SU-DHL-6 (cell line): ENCODE results near the gene CEP135.

Experiments used
- H2AFZ ChIP-seq: fragments of 200-600 bp; sonication (generic); 2 replicates; pipeline ENCODE4 v1.6.1; 2014; ENCODE audit warnings: low read depth, mild to moderate bottlenecking, moderate library complexity, mixed read lengths, antibody characterized with exemption, low read length; ENCODE audit not compliant: severe bottlenecking
- H3F3A ChIP-seq: fragments of 200-600 bp; shearing (Covaris generic); 2 replicates; pipeline ENCODE4 v1.6.0; 2016; ENCODE audit warnings: antibody characterized with exemption, mild to moderate bottlenecking; ENCODE audit not compliant: insufficient read depth
- H3K27ac ChIP-seq: fragments of 200-600 bp; sonication (generic); 2 replicates; pipeline ENCODE4 v1.5.1; 2016; ENCODE audit warnings: low read depth, mild to moderate bottlenecking, low read length, moderate library complexity, mixed read lengths
- H3K27me3 ChIP-seq: fragments of 200-600 bp; sonication (generic), shearing (Covaris generic); 2 replicates; pipeline ENCODE4 v1.6.0; 2014; ENCODE audit warnings: mild to moderate bottlenecking, low read length
- H3K36me3 ChIP-seq: fragments of 200-600 bp; sonication (generic); 2 replicates; pipeline ENCODE4 v1.6.1; 2014; ENCODE audit warnings: mild to moderate bottlenecking, low read length, mixed read lengths
- H3K4me2 ChIP-seq: fragments of 300-600, 200-600 bp; shearing (Covaris generic), sonication (generic); 2 replicates; pipeline ENCODE4 v1.6.0; 2014; ENCODE audit warnings: low read length, low read depth, mild to moderate bottlenecking; ENCODE audit not compliant: poor library complexity, severe bottlenecking
- H3K4me3 ChIP-seq: fragments of 200-600 bp; sonication (generic); 2 replicates; pipeline ENCODE4 v1.5.1; 2014; ENCODE audit warnings: antibody characterized with exemption, low read length, mild to moderate bottlenecking, mixed read lengths; ENCODE audit not compliant: insufficient read depth, poor library complexity, severe bottlenecking
- H3K79me2 ChIP-seq: fragments of 200-600 bp; sonication (generic); 2 replicates; pipeline ENCODE4 v1.6.1; 2014; ENCODE audit warnings: mild to moderate bottlenecking, low read length, moderate library complexity; ENCODE audit not compliant: insufficient read depth
- H3K9ac ChIP-seq: fragments of 200-600 bp; sonication (generic); 2 replicates; pipeline ENCODE4 v1.7.0; 2014; ENCODE audit warnings: mild to moderate bottlenecking, low read length
- H3K9me2 ChIP-seq: fragments of 200-600 bp; sonication (generic); replicated peaks from 2 replicates; pipeline ENCODE4 v1.6.1; 2014; ENCODE audit warnings: low read length; ENCODE audit not compliant: insufficient read depth
- H3K9me3 ChIP-seq: fragments of 200-600 bp; sonication (generic); 2 replicates; pipeline ENCODE4 v1.6.1; 2014; ENCODE audit warnings: low read length, mixed read lengths; ENCODE audit not compliant: insufficient read depth
- H4K20me1 ChIP-seq: fragments of 200-600 bp; sonication (generic); 2 replicates; pipeline ENCODE4 v1.6.1; 2014; ENCODE audit warnings: low read depth, mild to moderate bottlenecking, antibody characterized with exemption, low read length, moderate library complexity, mixed read lengths
- CTCF ChIP-seq: fragments of 200-600 bp; sonication (generic); IDR thresholded peaks from one replicate; pipeline ENCODE4 v1.5.1; 2017; ENCODE audit warnings: antibody characterized with exemption, mild to moderate bottlenecking, low read length, moderate library complexity; ENCODE audit not compliant: insufficient read depth, poor library complexity, severe bottlenecking
- EZH2phosphoT487 ChIP-seq: fragments of 200-600 bp; sonication (generic), shearing (Covaris generic); conservative IDR thresholded peaks from 2 replicates; pipeline ENCODE4 v1.6.1; 2018; ENCODE audit warnings: mild to moderate bottlenecking, antibody characterized with exemption, low read length, moderate library complexity, mixed read lengths

Gene CEP135

DNA sequence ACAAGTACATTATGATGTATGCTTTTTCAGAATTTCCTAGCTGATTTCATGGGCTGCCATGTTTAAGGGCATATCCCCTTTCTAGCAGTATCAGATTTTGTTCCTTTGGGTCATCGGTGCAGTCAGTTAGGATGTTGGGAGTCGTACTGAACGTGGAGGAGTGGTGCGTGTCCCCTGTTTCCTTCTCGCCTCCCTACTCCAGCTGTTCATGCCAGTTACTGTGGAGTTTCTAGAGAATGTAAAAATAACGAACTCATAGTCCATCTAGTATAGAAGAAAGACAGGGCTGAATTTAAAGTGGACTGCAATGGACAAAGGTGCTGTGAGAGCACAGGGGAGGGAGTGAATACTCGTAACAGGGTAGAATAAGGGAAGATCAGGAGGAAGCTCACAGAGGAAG is 111.3 kb downstream of the CEP135 start:
- Histone ChIP-seq H3K27ac (no peak overlapping the region), H3F3A (no peaks in the 10 kb centered on the region), H3K9me2 (no peaks in the 10 kb centered on the region), H3K9ac (no peak overlapping the region), H2AFZ (no peak overlapping the region), H3K4me2 (no peak overlapping the region), H3K36me3 (no peaks in the 10 kb centered on the region), H3K9me3 (no peaks in the 10 kb centered on the region), H3K27me3 (no peaks in the 10 kb centered on the region), H3K79me2 (no peaks in the 10 kb centered on the region), H4K20me1 (no peaks in the 10 kb centered on the region), H3K4me3 (no peak overlapping the region)
- TF ChIP-seq CTCF (no peak), EZH2phosphoT487 (no peak)

DNA sequence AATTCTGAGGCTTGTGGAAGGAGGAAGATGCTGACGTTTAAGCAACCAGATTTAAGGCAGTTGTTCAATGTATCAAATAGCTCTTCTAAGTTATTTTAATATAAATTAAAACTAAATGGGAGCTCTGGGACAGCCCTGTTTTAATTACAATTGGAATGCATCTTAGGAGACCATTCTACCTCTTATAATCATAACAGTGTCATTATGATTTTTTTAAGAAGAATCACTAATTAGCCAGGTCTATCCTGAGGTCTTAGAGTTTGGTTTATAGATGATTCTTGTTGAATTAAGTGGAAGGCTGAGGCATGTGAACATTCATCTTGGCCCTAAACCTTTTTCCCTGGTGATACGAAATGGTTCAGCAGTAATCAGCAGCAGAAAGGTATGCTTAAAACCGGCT is 113.4 kb downstream of the CEP135 start:
- Histone ChIP-seq H3K4me3 (no peak overlapping the region), H3K27ac (no peak overlapping the region), H2AFZ (no peak overlapping the region), H3K79me2 (no peaks in the 10 kb centered on the region), H3K4me2 (no peak overlapping the region), H3K9ac (no peak overlapping the region), H3K36me3 (no peaks in the 10 kb centered on the region), H3K27me3 (no peaks in the 10 kb centered on the region), H3F3A (no peaks in the 10 kb centered on the region), H3K9me2 (no peaks in the 10 kb centered on the region), H4K20me1 (no peaks in the 10 kb centered on the region), H3K9me3 (no peaks in the 10 kb centered on the region)
- TF ChIP-seq CTCF (no peak), EZH2phosphoT487 (no peak)

DNA sequence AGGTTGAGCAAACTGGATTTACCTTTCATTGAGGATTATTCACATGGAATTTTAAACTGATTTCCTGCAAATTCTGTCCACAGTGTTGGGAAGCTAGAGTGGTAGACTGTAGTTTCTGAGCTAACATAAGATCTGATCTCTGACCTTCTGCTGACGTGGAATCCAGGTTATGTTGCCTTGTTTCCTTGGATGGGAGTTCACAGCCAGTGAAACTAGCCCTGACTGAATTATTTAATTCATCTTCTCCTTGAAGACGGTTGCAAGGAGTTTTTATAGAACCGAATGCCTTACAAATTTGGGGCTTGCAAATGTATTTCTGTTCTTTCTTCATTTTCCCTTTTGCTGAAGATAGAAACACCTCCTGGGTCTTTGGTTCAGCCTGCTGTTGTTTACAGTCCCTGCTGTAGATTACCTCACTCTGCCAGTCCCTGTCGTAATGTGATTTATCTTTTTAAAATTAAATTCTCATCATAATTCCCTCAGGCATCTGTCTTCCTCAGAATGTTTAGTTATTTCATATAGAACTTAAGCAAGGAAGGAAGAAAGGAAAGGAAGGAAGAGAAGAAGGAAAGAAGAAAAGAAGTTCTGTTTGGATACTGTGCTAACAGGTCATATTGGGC is 113.9 kb downstream of the CEP135 start:
- Histone ChIP-seq H3K9me3 (no peaks in the 10 kb centered on the region), H3K27me3 (no peaks in the 10 kb centered on the region)
- TF ChIP-seq CTCF: no peak
- no peak for TF ChIP-seq EZH2phosphoT487

More for the DNA sequence above, 113.9 kb downstream of the CEP135 start:
- no peak overlapping the region for H3K9ac ChIP-seq
- no peaks in the 10 kb centered on the region for H3K9me2 ChIP-seq
- H3K79me2 ChIP-seq: no peaks in the 10 kb centered on the region
- no peak overlapping the region for H3K27ac ChIP-seq
- H2AFZ ChIP-seq: no peak overlapping the region
- H3K36me3 ChIP-seq: no peaks in the 10 kb centered on the region
- H3F3A ChIP-seq: no peaks in the 10 kb centered on the region
- H3K4me2 ChIP-seq: no peak overlapping the region
- H3K4me3 ChIP-seq: no peak overlapping the region
- H4K20me1 ChIP-seq: no peaks in the 10 kb centered on the region
